Measurements from ENCODE around the gene ARHGAP24. TPM values are rescaled to one million over a fixed set of nuclear protein-coding genes. Genes with fewer than 3 reads are reported as not detected.
A peak's percentile ranks its signal among the peaks of the same experiment; 100 is the strongest.

Gene ARHGAP24
- total and polyA plus RNA-seq, 5 experiments from 2014 or later = 4.4 to 7.3 TPM; not detected in 3

DNA sequence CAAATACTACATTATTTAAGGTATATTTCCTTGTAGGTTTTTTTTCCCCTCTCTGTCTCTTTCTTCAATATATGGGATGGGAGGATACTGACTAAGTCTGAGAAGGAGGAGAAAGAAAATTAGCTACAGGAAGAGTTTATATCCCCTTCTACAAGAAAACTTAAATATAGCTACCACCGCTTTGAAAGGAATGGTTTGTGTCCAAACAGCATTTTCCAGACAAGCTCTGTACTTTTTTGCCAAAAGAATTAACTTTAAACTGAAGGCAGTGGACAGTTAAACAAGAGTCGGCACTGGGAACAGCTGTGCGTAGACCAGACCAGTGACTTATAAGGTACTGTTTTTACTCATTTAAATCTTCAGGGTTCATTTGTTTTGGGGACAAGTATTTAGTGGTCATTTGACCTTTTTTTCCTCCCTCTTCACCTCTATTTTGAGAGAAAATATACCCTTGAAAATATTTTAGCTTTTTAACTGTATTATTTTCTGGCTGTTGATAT, 303.7 kb downstream of the ARHGAP24 start:
- no peak for ATAC-seq
- POLR2A ChIA-PET = no interaction called here

GRCh38 chr4:85779165-85779564, 304.2 kb downstream of the ARHGAP24 start:
- peaks cover 0 to 13% (median 0%) of the 10 kb centered on the region in 9 donors for H3K9me3 Mint-ChIP-seq
- no peaks in the 10 kb centered on the region for H3K36me3 Mint-ChIP-seq
- peak overlapping the region in 1 of 10 donors; percentile 82 for H3K4me3 Mint-ChIP-seq
- H3K4me1 Mint-ChIP-seq = peaks cover 0 to 8% (median 0%) of the 10 kb centered on the region in 4 donors
- no peak overlapping the region for H3K27ac Mint-ChIP-seq
- DNase-seq (no peak), ATAC-seq (no peak)
- peaks cover 0 to 4% (median 0%) of the 10 kb centered on the region in 5 donors for H3K27me3 Mint-ChIP-seq
- POLR2A ChIA-PET = no interaction called here

More for the DNA sequence above, 303.7 kb downstream of the ARHGAP24 start:
- Mint-ChIP-seq H3K36me3 (no peaks in the 10 kb centered on the region), H3K4me1 (peaks cover 0 to 8% (median 0%) of the 10 kb centered on the region in 4 donors), H3K9me3 (peaks cover 0 to 13% (median 0%) of the 10 kb centered on the region in 9 donors), H3K27ac (peak overlapping the region in 2 of 10 donors; percentile 20 to 74), H3K4me3 (peak overlapping the region in 2 of 10 donors; percentile 52 to 82), H3K27me3 (peaks cover 0 to 4% (median 0%) of the 10 kb centered on the region in 5 donors)
- DNase-seq = no peak

GRCh38 chr4:85780664-85781063, 305.7 kb downstream of the ARHGAP24 start:
- DNase-seq = no peak
- Mint-ChIP-seq H3K27ac (no peak overlapping the region), H3K4me3 (no peak overlapping the region), H3K4me1 (peaks cover 0 to 8% (median 0%) of the 10 kb centered on the region in 4 donors), H3K36me3 (no peaks in the 10 kb centered on the region), H3K9me3 (peaks cover 0 to 3% (median 0%) of the 10 kb centered on the region in 9 donors), H3K27me3 (peaks cover 0 to 1% (median 0%) of the 10 kb centered on the region in 5 donors)
- ATAC-seq = no peak
- POLR2A ChIA-PET = no interaction called here

GRCh38 chr4:85783483-85783882, 308.5 kb downstream of the ARHGAP24 start:
- Mint-ChIP-seq H3K4me3 (no peak overlapping the region), H3K36me3 (no peaks in the 10 kb centered on the region), H3K4me1 (peaks cover 0 to 4% (median 0%) of the 10 kb centered on the region in 4 donors), H3K9me3 (peaks cover 0 to 3% (median 0%) of the 10 kb centered on the region in 9 donors), H3K27ac (no peak overlapping the region), H3K27me3 (no peaks in the 10 kb centered on the region)
- ATAC-seq (no peak), DNase-seq (no peak)
- POLR2A ChIA-PET = no interaction called here

- Mint-ChIP-seq H3K36me3 (no peaks in the 10 kb centered on the region), H3K27ac (no peak overlapping the region), H3K4me3 (no peak overlapping the region), H3K27me3 (no peaks in the 10 kb centered on the region), H3K9me3 (peaks cover 0 to 3% (median 0%) of the 10 kb centered on the region in 9 donors), H3K4me1 (peaks cover 0 to 4% (median 0%) of the 10 kb centered on the region in 4 donors)
- POLR2A ChIA-PET = no interaction called here
- ATAC-seq (no peak), DNase-seq (no peak)
These were observed 308.9 kb downstream of the ARHGAP24 start for GRCh38 chr4:85783900-85784299.

DNA sequence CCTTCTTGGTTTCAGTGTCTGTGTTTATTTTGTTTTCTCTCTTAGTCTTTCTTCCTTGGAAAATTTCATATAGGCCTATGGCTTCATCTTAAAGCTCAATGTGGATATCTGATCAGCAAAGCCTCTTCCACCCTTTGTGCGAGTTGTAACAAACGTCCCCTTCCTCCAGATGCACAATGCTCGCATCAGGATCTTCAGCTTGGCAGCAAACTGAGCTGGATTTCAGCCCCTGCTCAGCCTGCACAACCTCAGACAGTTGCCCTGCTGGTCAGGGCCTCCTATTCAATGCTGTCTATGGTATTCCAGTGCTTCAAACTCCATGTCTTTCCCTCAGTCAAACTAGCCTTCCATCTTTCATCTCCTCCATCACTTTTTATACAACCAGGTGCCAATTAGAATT, 309.4 kb downstream of the ARHGAP24 start:
- no peak for ATAC-seq
- no peak for DNase-seq
- Mint-ChIP-seq H3K27me3 (no peaks in the 10 kb centered on the region), H3K27ac (no peak overlapping the region), H3K9me3 (peaks cover 0 to 3% (median 0%) of the 10 kb centered on the region in 9 donors), H3K4me1 (no peaks in the 10 kb centered on the region), H3K4me3 (no peak overlapping the region), H3K36me3 (no peaks in the 10 kb centered on the region)
- POLR2A ChIA-PET = no interaction called here

DNA sequence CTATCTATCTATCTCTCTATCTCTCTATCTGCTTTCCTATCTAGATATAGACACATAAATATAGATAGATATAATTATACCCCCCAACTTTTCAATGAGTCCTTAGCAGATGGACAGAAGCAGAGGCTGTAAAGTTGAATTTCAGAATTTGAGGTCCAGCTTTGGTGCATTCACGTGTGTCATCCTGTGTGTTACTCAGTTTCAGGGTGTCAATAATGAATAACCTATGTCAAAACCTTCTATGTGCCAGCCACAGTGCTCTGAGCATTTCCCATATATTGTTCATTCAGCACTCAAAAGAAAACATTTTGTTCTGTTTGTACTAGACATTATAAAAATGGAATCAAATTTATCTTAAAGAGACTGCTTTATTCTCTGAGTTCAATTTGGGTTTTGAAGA, 310.0 kb downstream of the ARHGAP24 start:
- POLR2A ChIA-PET = no interaction called here

GRCh38 chr4:85787133-85787532, 312.2 kb downstream of the ARHGAP24 start:
- POLR2A ChIA-PET = no interaction called here
- Mint-ChIP-seq H3K4me3 (no peak overlapping the region), H3K27ac (no peak overlapping the region), H3K36me3 (no peaks in the 10 kb centered on the region), H3K4me1 (no peaks in the 10 kb centered on the region), H3K27me3 (no peaks in the 10 kb centered on the region), H3K9me3 (peaks cover 0 to 3% (median 0%) of the 10 kb centered on the region in 9 donors)
- DNase-seq = no peak
- ATAC-seq = no peak

More for the DNA sequence above, 310.0 kb downstream of the ARHGAP24 start:
- H3K27me3 Mint-ChIP-seq = no peaks in the 10 kb centered on the region
- H3K9me3 Mint-ChIP-seq = peaks cover 0 to 3% (median 0%) of the 10 kb centered on the region in 9 donors
- no peaks in the 10 kb centered on the region for H3K36me3 Mint-ChIP-seq
- no peak for DNase-seq
- no peaks in the 10 kb centered on the region for H3K4me1 Mint-ChIP-seq
- no peak overlapping the region for H3K27ac Mint-ChIP-seq
- no peak overlapping the region for H3K4me3 Mint-ChIP-seq
- ATAC-seq = no peak

GRCh38 chr4:85788604-85789003, 313.7 kb downstream of the ARHGAP24 start:
- Mint-ChIP-seq H3K9me3 (peaks cover 0 to 2% (median 0%) of the 10 kb centered on the region in 9 donors), H3K27me3 (no peaks in the 10 kb centered on the region), H3K4me3 (no peak overlapping the region), H3K4me1 (peaks cover 0 to 4% (median 0%) of the 10 kb centered on the region in 4 donors), H3K36me3 (no peaks in the 10 kb centered on the region), H3K27ac (no peak overlapping the region)
- POLR2A ChIA-PET = no interaction called here
- DNase-seq = no peak
- ATAC-seq = no peak

GRCh38 chr4:85789241-85789640, 314.3 kb downstream of the ARHGAP24 start:
- no peak for ATAC-seq
- H3K27me3 Mint-ChIP-seq = no peaks in the 10 kb centered on the region
- H3K27ac Mint-ChIP-seq = no peak overlapping the region
- no peak overlapping the region for H3K4me3 Mint-ChIP-seq
- POLR2A ChIA-PET = no interaction called here
- peaks cover 0 to 4% (median 0%) of the 10 kb centered on the region in 4 donors for H3K4me1 Mint-ChIP-seq
- H3K36me3 Mint-ChIP-seq = no peaks in the 10 kb centered on the region
- H3K9me3 Mint-ChIP-seq = peaks cover 0 to 2% (median 0%) of the 10 kb centered on the region in 9 donors
- DNase-seq = no peak

- POLR2A ChIA-PET = no interaction called here
- no peaks in the 10 kb centered on the region for H3K27me3 Mint-ChIP-seq
- peaks cover 0 to 2% (median 0%) of the 10 kb centered on the region in 9 donors for H3K9me3 Mint-ChIP-seq
- H3K27ac Mint-ChIP-seq = no peak overlapping the region
- H3K36me3 Mint-ChIP-seq = no peaks in the 10 kb centered on the region
- DNase-seq (no peak), ATAC-seq (no peak)
- no peak overlapping the region for H3K4me3 Mint-ChIP-seq
- peaks cover 0 to 4% (median 0%) of the 10 kb centered on the region in 4 donors for H3K4me1 Mint-ChIP-seq
These were observed 315.6 kb downstream of the ARHGAP24 start for GRCh38 chr4:85790582-85790981.

DNA sequence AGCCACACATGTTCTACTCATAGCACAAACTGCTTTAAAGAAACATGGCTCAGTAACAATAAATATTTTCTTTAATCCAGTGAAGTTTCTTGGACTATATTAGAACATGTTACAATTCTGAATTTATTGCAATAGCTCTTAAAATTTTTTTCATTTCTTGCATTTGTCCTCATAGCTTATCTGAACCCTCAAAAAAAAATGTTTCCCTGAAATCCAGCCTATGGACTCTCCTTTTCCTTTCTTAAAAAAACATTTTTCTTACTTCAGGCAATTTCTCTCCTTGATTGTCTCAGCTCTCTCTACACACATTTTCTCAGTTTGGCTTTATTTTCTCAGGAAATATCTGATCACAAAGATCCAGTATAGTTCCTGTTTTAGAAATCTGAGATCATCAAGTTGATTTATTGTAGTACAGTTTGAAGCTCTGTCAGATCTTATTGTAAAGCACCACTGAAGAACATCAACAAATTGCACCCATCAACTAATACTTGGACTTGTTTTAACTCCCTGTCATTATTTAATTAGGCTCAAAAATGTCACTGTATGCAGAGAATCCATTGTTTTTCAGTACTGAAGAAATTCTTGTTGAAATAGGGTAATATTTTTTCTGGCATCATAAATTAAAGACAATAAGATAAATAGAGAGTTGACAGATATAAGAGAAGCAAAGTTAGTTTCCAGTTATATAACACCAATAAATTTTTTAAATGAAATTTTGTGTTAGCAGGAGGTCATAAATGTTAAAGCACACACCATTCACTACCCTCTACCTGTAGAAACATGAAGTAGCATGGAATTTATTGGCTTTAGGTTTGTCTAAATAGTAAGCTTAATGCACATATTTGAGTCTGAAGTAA, 317.7 kb downstream of the ARHGAP24 start:
- Mint-ChIP-seq H3K4me3 (no peak overlapping the region), H3K27me3 (no peaks in the 10 kb centered on the region), H3K4me1 (peaks cover 0 to 4% (median 0%) of the 10 kb centered on the region in 4 donors), H3K27ac (no peak overlapping the region), H3K9me3 (peaks cover 0 to 2% (median 0%) of the 10 kb centered on the region in 9 donors), H3K36me3 (no peaks in the 10 kb centered on the region)
- POLR2A ChIA-PET = no interaction called here
- ATAC-seq (no peak), DNase-seq (no peak)

- H3K9me3 Mint-ChIP-seq = peaks cover 0 to 2% (median 0%) of the 10 kb centered on the region in 9 donors
These were observed 318.3 kb downstream of the ARHGAP24 start for GRCh38 chr4:85793233-85793585.

More at GRCh38 chr4:85793233-85793585, 318.3 kb downstream of the ARHGAP24 start:
- Mint-ChIP-seq H3K27ac (no peak overlapping the region), H3K27me3 (no peaks in the 10 kb centered on the region), H3K36me3 (no peaks in the 10 kb centered on the region), H3K4me1 (peaks cover 0 to 4% (median 0%) of the 10 kb centered on the region in 4 donors), H3K4me3 (no peak overlapping the region)
- ATAC-seq = no peak
- POLR2A ChIA-PET = no interaction called here
- DNase-seq = no peak
